Activated T-helper 9 cell treated with anti-CD3 and anti-CD28 coated beads, Interleukin-2, amount 50 U/mL, for 16 hours (primary cell): ENCODE data around the gene ATP9B.

Experiments
- DNase-seq: peaks from one replicate; pipeline ENCODE4 v3.0.0-alpha.2; 2020; ENCODE audit warnings: low read depth

ATP9B gene, protein sequence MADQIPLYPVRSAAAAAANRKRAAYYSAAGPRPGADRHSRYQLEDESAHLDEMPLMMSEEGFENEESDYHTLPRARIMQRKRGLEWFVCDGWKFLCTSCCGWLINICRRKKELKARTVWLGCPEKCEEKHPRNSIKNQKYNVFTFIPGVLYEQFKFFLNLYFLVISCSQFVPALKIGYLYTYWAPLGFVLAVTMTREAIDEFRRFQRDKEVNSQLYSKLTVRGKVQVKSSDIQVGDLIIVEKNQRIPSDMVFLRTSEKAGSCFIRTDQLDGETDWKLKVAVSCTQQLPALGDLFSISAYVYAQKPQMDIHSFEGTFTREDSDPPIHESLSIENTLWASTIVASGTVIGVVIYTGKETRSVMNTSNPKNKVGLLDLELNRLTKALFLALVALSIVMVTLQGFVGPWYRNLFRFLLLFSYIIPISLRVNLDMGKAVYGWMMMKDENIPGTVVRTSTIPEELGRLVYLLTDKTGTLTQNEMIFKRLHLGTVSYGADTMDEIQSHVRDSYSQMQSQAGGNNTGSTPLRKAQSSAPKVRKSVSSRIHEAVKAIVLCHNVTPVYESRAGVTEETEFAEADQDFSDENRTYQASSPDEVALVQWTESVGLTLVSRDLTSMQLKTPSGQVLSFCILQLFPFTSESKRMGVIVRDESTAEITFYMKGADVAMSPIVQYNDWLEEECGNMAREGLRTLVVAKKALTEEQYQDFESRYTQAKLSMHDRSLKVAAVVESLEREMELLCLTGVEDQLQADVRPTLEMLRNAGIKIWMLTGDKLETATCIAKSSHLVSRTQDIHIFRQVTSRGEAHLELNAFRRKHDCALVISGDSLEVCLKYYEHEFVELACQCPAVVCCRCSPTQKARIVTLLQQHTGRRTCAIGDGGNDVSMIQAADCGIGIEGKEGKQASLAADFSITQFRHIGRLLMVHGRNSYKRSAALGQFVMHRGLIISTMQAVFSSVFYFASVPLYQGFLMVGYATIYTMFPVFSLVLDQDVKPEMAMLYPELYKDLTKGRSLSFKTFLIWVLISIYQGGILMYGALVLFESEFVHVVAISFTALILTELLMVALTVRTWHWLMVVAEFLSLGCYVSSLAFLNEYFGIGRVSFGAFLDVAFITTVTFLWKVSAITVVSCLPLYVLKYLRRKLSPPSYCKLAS

GRCh38 chr18:79068937-79069716 lies at the start of gene ATP9B:
Gene ATP9B, plus strand, starts transcription at chr18:79069394. Its CDS starts 17 bp downstream, at chr18:79069411.
- DNase-seq, result peak; percentile 98

DNA sequence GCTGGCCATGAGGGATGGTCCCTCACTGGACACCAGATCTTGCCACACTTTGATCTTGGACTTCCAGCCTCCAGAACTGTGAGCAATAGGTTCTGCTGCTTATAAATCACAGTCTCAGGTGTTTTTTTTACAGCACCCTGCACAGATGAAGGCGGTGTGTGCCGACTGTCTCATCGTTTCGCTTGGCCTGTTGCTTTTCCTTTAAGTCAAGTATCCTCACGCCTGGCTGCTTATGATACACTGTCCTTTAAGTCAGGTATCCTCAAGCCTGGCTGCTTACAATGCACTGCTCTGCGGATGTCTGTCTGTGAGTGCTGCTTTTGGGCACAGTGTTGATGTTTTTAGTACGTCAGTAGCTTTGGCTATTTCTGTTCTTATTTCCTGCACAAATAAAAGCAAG lies 49.3 kb upstream of the ATP9B start:
- no peak for DNase-seq

- DNase-seq, result no peak
Observed at GRCh38 chr18:79022603-79023002, 46.6 kb upstream of the ATP9B start.

- no peak for DNase-seq
Observed at GRCh38 chr18:79026491-79026890, 42.7 kb upstream of the ATP9B start.

GRCh38 chr18:79030680-79031079 lies 38.5 kb upstream of the ATP9B start:
- no peak for DNase-seq

DNA sequence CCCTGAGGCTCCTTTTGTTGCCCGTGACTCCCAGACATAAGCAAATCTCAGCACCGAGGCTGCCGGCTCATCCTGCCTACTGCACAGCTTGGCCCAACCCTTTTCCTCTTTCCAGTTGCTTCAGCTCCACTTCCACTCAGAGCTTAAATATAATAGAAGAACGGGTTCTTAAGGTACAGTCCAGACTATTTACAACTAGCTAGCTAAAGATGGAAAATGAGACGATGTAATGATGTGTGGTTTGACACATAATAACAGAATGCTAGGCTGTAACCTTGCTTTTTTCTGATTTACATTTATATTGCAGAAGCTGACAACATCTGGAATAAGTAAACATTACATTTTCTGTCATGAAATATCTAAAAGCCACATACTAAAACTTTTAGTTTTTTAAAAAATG lies 26.9 kb upstream of the ATP9B start:
- DNase-seq, result no peak

DNA sequence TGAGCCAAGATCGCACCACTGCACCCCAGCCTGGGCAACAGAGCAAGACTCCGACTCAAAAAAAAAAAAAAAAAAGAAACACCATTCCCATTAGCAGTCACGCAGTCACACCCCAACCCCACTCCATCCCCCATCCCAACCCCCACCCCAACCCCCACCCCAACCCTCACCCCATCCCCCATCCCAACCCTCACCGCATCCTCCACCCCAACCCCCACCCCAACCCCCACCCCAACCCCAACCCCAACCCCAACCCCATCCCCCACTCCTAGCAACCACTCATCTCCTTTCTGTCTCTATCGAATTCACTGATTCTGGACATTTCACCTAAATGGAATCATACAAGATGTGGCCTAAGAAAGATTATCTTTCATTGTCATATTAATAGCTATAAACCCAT lies 25.9 kb upstream of the ATP9B start:
- no peak for DNase-seq

DNA sequence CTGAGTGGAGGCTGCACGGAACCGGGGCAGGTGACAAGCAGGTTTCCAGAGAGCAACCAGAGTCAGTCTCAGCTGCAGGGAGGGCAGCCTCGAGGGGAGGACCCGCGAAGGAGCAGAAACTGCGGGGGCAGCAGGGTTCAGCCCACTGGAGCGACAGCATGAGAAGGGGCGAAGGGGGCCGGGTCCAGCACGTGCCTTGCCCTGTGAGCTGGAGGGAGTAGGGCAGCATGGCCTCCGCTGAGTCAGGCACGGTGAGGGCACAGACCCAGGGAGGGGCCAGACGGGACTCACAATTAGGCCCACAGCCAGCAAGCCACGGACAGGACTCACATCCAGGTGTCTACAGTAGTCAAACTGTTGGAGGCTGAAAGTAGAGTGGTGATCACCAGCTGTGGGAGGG lies 22.7 kb upstream of the ATP9B start:
- DNase-seq, result no peak

- DNase-seq, result no peak
Observed at GRCh38 chr18:79047556-79048244, 21.5 kb upstream of the ATP9B start.

DNA sequence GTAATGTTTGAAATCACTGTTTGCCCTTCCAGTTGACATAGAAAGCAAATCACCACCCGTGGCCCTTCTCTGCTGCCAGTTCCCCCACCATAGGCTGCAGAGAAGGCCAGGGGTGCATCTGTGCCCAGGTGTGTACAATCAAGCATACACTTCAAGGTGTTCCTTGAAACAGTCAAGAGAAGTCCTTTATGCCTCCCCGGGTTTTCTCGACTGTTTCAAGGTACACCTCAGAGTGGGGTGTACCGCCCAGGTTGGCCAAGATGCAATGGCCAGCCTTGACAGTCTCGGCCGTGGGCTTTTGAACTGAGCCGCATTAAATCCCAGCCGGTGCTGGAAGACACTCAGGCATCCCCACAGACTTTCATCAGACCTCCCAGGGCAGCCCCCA lies 21.0 kb upstream of the ATP9B start:
- no peak for DNase-seq

DNA sequence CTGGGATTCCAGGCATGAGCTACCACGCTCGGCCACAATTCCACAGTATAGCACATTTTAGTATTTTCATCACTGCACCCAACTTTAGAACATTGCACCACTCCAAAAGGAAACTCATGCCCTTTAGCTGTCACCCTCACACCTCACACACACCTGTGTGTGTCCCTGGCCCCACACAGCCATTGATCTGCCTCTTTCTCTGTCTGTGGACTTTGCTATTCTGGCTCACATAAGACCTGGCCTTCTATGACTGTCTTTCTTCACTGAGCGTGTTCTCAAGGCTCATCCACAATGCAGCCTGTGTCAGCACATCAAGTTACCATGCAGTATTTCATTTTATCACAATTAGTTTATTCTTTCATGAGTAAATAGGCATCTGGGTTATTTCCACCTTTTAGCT lies 19.7 kb upstream of the ATP9B start:
- no peak for DNase-seq

DNA sequence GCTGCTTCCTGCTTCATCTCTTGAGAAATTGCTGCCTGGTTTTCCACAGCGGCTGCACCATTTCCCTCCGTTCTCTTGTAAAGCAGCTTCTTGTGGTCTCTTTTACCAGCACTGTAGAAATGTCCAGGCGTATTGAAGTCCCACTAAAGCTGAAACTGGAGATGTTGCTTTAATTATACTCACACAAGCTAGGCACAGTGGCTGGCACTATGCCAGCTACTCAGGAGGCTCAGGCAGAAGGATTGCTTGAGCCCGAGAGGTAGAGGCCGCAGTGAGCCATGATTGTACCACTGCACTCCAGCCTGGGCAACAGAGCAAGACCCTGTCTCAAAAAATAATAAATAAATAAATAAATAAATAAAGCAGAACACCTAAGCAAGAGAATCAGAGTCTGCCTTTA lies 19.2 kb upstream of the ATP9B start:
- DNase-seq, result no peak

GRCh38 chr18:79056827-79057367 lies 12.3 kb upstream of the ATP9B start:
- no peak for DNase-seq

- DNase-seq, result no peak
Observed at GRCh38 chr18:79058007-79058406, 11.2 kb upstream of the ATP9B start.

GRCh38 chr18:79062806-79063205 lies 6.4 kb upstream of the ATP9B start:
- no peak for DNase-seq

DNA sequence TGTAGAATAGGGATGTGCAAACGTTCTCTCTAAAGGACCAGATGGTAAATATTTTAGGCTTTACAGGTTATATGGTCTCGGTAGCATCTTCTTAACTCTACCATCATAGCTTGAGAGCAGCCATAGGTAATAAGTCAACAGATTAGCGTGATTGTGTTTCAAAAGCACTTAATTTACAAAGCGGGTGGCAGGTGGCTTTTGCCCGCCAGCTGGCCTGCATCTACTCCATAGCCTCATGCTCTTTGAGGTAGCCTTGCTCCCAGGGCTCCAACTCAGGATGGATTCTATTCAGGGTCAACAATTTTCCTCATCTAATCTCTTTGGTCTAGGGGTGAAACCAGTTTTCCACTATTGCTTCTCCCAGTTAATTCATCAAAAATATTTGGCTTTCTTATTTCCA lies 5.0 kb upstream of the ATP9B start:
- no peak for DNase-seq

GRCh38 chr18:79065802-79066201 lies 3.4 kb upstream of the ATP9B start:
- no peak for DNase-seq

DNA sequence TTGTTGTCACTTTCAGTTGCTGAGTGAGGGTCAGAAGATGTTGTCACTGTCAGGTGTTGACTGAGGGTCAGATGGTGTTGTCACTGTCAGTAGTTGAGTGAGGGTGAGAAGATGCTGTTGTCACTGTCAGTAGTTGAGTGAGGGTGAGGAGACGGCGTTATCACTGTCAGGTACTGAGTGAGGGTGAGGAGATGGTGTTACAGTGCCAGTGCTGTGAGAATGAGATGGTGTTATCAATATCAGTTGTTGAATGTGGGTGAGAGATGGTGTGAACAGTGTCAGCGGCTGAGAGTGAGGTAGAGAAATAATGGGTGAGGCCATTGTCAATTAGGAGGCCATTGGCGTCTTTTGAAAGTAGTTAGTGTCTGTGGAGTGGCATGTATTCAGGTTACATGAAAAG lies 1.6 kb upstream of the ATP9B start:
- DNase-seq, result no peak

- DNase-seq, result peak; percentile 14
Observed at GRCh38 chr18:79068341-79068936, 755 bp upstream of the ATP9B start.

DNA sequence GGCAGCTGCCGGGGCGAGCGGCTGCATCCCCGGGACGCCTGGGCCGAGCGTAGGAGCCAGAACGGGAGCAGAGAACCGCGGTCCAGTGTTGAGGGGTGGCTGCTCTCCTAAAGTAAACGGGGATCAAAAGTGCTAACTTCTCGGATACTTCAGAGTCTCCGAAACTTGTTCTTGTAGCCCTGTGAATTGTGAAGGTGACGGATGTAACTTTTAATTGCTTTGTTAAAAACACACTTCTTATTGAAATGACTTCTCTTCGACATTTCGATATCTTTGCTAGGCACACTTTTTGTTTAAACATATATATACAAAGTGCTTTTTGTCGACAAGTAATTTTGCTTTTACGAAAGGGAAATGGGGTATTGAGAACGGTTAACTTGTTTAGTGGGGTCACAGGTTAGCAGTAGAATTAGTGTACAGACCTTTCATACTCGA lies 540 bp downstream of the ATP9B start:
- DNase-seq, result no peak

- no peak for DNase-seq
Observed at GRCh38 chr18:79070486-79070885, 1.3 kb downstream of the ATP9B start.
